Neural cell (in vitro differentiated cells): Measurements from ENCODE around the gene GOLT1B. TPM values are rescaled to one million over a fixed set of nuclear protein-coding genes. Genes with fewer than 3 reads are reported as not detected.

ENCODE experiments used
- H2AFZ ChIP-seq: fragments of 200-600, 300-800 bp; sonication (generic), shearing (Covaris generic); 2 replicates; pipeline ENCODE4 v1.6.0; 2014; ENCODE audit warnings: low read depth, mild to moderate bottlenecking, antibody characterized with exemption, low read length, moderate library complexity
- H3F3A ChIP-seq: fragments of 200-600 bp; shearing (Covaris generic); 2 replicates; pipeline ENCODE4 v1.6.1; 2016; ENCODE audit warnings: mild to moderate bottlenecking, moderate library complexity, mixed read lengths, antibody characterized with exemption, low read length; ENCODE audit not compliant: insufficient read depth, poor library complexity, severe bottlenecking
- H3K27ac ChIP-seq: fragments of 200-600, 300-800 bp; sonication (generic), shearing (Covaris generic); 2 replicates; pipeline ENCODE4 v1.5.1; 2014; ENCODE audit warnings: mild to moderate bottlenecking, low read length, moderate library complexity
- H3K27me3 ChIP-seq: fragments of 300-800, 200-600 bp; sonication (generic), shearing (Covaris generic); 2 replicates; pipeline ENCODE4 v1.6.0; 2014; ENCODE audit warnings: mild to moderate bottlenecking, low read depth, low read length, moderate library complexity; ENCODE audit not compliant: insufficient read depth
- H3K36me3 ChIP-seq: fragments of 300-800, 200-600 bp; sonication (generic), shearing (Covaris generic); 2 replicates; pipeline ENCODE4 v1.5.1; 2014; ENCODE audit warnings: mild to moderate bottlenecking, antibody characterized with exemption, low read length, moderate library complexity; ENCODE audit not compliant: insufficient read depth
- H3K4me2 ChIP-seq: fragments of 300-800, 200-600 bp; sonication (generic), shearing (Covaris generic); 2 replicates; pipeline ENCODE4 v1.6.0; 2014; ENCODE audit warnings: mild to moderate bottlenecking, low read length
- H3K4me3 ChIP-seq: fragments of 300-800, 200-600 bp; sonication (generic), shearing (Covaris generic); 2 replicates; pipeline ENCODE4 v1.5.1; 2014; ENCODE audit warnings: mild to moderate bottlenecking, low read length, moderate library complexity
- H3K79me2 ChIP-seq: fragments of 200-600 bp; shearing (Covaris generic); replicated peaks from 2 replicates; pipeline ENCODE4 v1.6.0; 2014; ENCODE audit warnings: mild to moderate bottlenecking, low read length, moderate library complexity; ENCODE audit not compliant: insufficient read depth
- H3K9ac ChIP-seq: fragments of 300-800, 200-600 bp; sonication (generic), shearing (Covaris generic); 2 replicates; pipeline ENCODE4 v1.6.1; 2016; ENCODE audit warnings: mild to moderate bottlenecking, low read length, mixed read lengths
- H3K9me2 ChIP-seq: fragments of 200-600 bp; shearing (Covaris generic); 2 replicates; pipeline ENCODE4 v1.6.1; 2016; ENCODE audit warnings: mild to moderate bottlenecking, low read length, mixed read lengths; ENCODE audit not compliant: insufficient read depth
- H3K9me3 ChIP-seq: fragments of 200-600, 300-800 bp; sonication (generic), shearing (Covaris generic); 2 replicates; pipeline ENCODE4 v1.6.1; 2016; ENCODE audit warnings: mild to moderate bottlenecking, mixed run types, low read length, moderate library complexity, mixed read lengths
- H4K20me1 ChIP-seq: fragments of 200-600 bp; shearing (Covaris generic); 2 replicates; pipeline ENCODE4 v1.6.1; 2016; ENCODE audit warnings: mild to moderate bottlenecking, mixed run types; ENCODE audit not compliant: insufficient read depth
- EP300 ChIP-seq: fragments of 450-650 bp; conservative IDR thresholded peaks from 2 replicates; pipeline ENCODE4 v1.6.1; 2014; ENCODE audit warnings: antibody characterized with exemption, mild to moderate bottlenecking, moderate library complexity; ENCODE audit not compliant: poor library complexity, severe bottlenecking
- EZH2 ChIP-seq: fragments of 200-600, 300-800 bp; shearing (Covaris generic), sonication (generic); IDR thresholded peaks from 2 replicates; pipeline ENCODE4 v1.6.1; 2014; ENCODE audit warnings: antibody characterized with exemption, low read length, borderline replicate concordance, mild to moderate bottlenecking; ENCODE audit not compliant: insufficient read depth, poor library complexity, severe bottlenecking
- MXI1 ChIP-seq: fragments of 450-650 bp; conservative IDR thresholded peaks from 2 replicates; pipeline ENCODE4 v1.6.1; 2014; ENCODE audit warnings: antibody characterized with exemption, mild to moderate bottlenecking; ENCODE audit not compliant: poor library complexity, severe bottlenecking
- POLR2AphosphoS5 ChIP-seq: IDR thresholded peaks from 2 replicates; pipeline ENCODE4 v1.6.1; 2012
- RAD21 ChIP-seq: fragments of 450-650 bp; conservative IDR thresholded peaks from 2 replicates; pipeline ENCODE4 v1.6.1; 2014; ENCODE audit warnings: antibody characterized with exemption, mild to moderate bottlenecking, moderate library complexity
- SMC3 ChIP-seq: fragments of 450-650 bp; conservative IDR thresholded peaks from 2 replicates; pipeline ENCODE4 v1.6.1; 2014; ENCODE audit warnings: antibody characterized with exemption, mild to moderate bottlenecking, moderate library complexity; ENCODE audit not compliant: poor library complexity
- TAF1 ChIP-seq: IDR thresholded peaks from 2 replicates; pipeline ENCODE4 v1.6.1; 2012; ENCODE audit warnings: low read depth
- polyA plus RNA-seq: library from polyadenylated mRNA; depleted of rRNA; stranded (reverse); fragments of >200 nt; gene quantifications from 2 replicates; pipeline ENCODE4 v1.2.3, GENCODE V29; 2014
- TF ChIP-seq, protein P1 (sequence below): fragments of 450-650 bp; IDR thresholded peaks from 2 replicates; pipeline ENCODE4 v1.5.1; 2014; ENCODE audit warnings: antibody characterized with exemption, mild to moderate bottlenecking, moderate library complexity; ENCODE audit not compliant: poor library complexity, severe bottlenecking
- TF ChIP-seq, protein P2 (sequence below): IDR thresholded peaks from 2 replicates; pipeline ENCODE4 v1.6.1; 2012; ENCODE audit warnings: borderline replicate concordance

The GOLT1B gene
- polyA plus RNA-seq, 1 donor from 2014 or later: 203 TPM

DNA sequence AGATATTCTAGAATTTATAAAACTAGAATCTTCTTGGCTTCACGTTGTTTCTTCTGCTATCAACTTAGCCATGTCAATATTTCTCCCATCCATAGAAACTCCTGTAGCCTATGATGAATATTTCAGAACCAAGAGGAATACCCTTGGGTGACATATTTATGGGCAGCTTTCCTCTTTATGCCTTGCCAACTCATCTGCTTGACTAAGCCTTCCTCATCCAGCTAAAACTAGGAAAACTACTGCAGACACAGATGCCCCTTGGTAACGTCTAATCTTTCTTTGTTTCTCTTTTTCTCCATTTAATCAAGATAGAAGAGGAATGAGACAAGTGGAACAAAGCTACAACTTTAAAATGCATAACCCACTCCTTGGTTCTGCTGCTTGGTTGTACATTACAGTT lies 6.3 kb downstream of the GOLT1B start:
- H3K36me3 ChIP-seq: no peaks in the 10 kb centered on the region
- no peak overlapping the region for H3K9ac ChIP-seq
- H3K9me2 ChIP-seq: no peaks in the 10 kb centered on the region
- no peaks in the 10 kb centered on the region for H3K9me3 ChIP-seq
- no peaks in the 10 kb centered on the region for H4K20me1 ChIP-seq
- H3K27me3 ChIP-seq: no peaks in the 10 kb centered on the region
- peaks cover 44% of the 10 kb centered on the region for H3K79me2 ChIP-seq
- TF ChIP-seq, protein P1, sequence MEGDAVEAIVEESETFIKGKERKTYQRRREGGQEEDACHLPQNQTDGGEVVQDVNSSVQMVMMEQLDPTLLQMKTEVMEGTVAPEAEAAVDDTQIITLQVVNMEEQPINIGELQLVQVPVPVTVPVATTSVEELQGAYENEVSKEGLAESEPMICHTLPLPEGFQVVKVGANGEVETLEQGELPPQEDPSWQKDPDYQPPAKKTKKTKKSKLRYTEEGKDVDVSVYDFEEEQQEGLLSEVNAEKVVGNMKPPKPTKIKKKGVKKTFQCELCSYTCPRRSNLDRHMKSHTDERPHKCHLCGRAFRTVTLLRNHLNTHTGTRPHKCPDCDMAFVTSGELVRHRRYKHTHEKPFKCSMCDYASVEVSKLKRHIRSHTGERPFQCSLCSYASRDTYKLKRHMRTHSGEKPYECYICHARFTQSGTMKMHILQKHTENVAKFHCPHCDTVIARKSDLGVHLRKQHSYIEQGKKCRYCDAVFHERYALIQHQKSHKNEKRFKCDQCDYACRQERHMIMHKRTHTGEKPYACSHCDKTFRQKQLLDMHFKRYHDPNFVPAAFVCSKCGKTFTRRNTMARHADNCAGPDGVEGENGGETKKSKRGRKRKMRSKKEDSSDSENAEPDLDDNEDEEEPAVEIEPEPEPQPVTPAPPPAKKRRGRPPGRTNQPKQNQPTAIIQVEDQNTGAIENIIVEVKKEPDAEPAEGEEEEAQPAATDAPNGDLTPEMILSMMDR: no peak
- TF ChIP-seq RAD21 (no peak), EZH2 (no peak)
- no peak overlapping the region for H3K27ac ChIP-seq
- H3F3A ChIP-seq: no peaks in the 10 kb centered on the region
- H3K4me2 ChIP-seq: no peak overlapping the region
- no peak overlapping the region for H3K4me3 ChIP-seq
- H2AFZ ChIP-seq: no peak overlapping the region

DNA sequence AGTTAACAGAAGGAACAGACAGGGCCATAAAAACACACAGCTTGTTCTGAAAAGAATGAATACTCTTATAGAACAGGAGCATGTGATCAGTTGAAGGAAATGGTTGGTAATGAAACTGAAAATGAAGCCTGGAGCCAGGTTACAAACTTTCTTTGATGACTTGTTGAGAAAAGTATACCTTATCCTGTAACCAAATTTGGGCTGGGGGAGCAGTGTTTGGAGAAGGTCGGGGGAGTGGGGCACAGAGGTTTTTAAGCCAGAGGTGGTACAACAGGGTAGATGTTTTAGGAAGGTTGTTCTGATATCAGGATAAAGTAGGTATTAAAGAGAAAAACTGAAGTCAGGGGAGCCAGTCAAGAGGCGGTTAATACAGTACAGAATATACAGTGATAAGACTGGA lies 8.2 kb downstream of the GOLT1B start:
- Histone ChIP-seq H3K9me3 (no peaks in the 10 kb centered on the region), H3K9me2 (no peaks in the 10 kb centered on the region), H3K4me3 (no peak overlapping the region), H2AFZ (no peak overlapping the region), H3K36me3 (no peaks in the 10 kb centered on the region), H4K20me1 (no peaks in the 10 kb centered on the region), H3K27me3 (no peaks in the 10 kb centered on the region), H3K79me2 (peaks cover 25% of the 10 kb centered on the region), H3K9ac (no peak overlapping the region), H3F3A (no peaks in the 10 kb centered on the region), H3K27ac (no peak overlapping the region), H3K4me2 (no peak overlapping the region)
- TF ChIP-seq MXI1 (no peak), TAF1 (no peak), POLR2AphosphoS5 (no peak), EP300 (no peak), EZH2 (no peak), RAD21 (no peak), SMC3 (no peak)
- TF ChIP-seq, protein P1: no peak
- TF ChIP-seq, protein P2, sequence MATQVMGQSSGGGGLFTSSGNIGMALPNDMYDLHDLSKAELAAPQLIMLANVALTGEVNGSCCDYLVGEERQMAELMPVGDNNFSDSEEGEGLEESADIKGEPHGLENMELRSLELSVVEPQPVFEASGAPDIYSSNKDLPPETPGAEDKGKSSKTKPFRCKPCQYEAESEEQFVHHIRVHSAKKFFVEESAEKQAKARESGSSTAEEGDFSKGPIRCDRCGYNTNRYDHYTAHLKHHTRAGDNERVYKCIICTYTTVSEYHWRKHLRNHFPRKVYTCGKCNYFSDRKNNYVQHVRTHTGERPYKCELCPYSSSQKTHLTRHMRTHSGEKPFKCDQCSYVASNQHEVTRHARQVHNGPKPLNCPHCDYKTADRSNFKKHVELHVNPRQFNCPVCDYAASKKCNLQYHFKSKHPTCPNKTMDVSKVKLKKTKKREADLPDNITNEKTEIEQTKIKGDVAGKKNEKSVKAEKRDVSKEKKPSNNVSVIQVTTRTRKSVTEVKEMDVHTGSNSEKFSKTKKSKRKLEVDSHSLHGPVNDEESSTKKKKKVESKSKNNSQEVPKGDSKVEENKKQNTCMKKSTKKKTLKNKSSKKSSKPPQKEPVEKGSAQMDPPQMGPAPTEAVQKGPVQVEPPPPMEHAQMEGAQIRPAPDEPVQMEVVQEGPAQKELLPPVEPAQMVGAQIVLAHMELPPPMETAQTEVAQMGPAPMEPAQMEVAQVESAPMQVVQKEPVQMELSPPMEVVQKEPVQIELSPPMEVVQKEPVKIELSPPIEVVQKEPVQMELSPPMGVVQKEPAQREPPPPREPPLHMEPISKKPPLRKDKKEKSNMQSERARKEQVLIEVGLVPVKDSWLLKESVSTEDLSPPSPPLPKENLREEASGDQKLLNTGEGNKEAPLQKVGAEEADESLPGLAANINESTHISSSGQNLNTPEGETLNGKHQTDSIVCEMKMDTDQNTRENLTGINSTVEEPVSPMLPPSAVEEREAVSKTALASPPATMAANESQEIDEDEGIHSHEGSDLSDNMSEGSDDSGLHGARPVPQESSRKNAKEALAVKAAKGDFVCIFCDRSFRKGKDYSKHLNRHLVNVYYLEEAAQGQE: no peak
